Measurements from ENCODE around the gene BCAS4. TPM values are rescaled to one million over a fixed set of nuclear protein-coding genes. Genes with fewer than 3 reads are reported as not detected.
"Not testable (repeated sequence)": the region's sequence is repeated elsewhere in the genome, so short reads cannot be mapped to it uniquely, and the experiment has no call there.

Gene BCAS4
- total RNA-seq, 1 donor from 2014 or later = 1.6 TPM

DNA sequence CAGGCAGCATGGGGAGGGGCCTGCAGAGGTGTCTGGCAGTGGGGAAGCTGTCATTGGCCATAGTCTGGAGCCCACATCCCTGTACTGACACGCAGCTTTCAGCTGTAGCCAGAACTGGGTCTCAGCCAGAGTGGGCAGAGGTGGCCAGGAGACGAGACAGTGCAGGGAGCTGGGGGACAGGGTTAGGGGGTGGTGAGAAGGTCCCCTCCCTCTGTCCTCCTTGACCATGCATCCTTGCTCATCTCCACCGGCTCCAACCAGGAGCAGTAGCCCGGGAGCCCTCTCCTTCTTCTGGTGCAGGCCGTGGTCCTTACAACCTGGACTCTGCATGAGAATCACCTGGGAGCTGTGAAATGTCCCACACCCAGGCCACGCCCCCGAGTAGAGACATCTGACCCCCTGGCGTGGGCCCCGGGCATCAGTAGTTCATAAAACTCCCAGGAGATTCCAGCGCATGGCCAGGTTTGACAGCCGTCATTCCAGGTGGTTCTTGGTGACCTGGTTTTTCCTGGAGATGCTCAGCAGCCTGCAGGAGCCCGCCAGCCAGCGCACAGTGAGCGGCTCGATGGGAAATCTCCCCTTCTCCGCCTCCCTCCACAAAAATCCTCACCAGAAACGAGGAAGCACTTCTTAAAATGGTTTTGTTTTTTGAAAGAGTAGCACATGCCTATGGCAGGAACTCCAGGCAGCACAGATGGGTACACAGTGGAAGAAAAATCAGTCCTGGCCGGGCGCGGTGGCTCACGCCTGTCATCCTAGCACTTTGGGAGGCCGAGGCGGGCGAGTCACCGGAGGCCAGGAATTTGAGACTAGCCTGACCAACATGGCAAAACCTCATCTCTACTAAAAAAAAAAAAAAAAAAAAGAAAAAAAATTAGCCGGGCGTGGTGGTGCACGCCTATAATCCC, 80.2 kb downstream of the BCAS4 start:
- DNase-seq (ENCODE audit: low read depth, low spot score) = no peak

GRCh38 chr20:50876063-50876685, 81.3 kb downstream of the BCAS4 start:
- DNase-seq (ENCODE audit: low read depth, low spot score) = no peak

DNA sequence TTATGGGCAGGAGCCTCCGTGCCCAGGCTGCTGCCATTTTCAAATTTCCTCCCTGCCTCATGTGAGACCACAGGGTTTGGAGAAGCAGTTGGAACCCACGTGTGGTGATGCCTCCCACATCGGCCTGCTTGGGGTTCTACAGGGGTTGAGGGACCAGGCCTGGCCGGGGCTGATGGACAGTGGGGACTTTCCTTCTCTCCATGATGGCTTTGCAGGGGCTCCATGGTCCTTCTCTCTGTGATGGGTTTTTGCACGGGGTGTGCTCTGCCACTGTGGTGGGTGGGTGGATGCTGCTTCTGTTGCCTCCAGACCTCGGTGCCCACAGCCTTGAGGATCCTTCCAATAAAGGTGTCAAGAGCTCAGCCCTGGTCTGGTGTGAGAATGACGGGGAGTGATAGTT, 82.0 kb downstream of the BCAS4 start:
- DNase-seq (ENCODE audit: low read depth, low spot score) = no peak

GRCh38 chr20:50877232-50877743, 82.4 kb downstream of the BCAS4 start:
- no peak for DNase-seq (ENCODE audit: low read depth, low spot score)

DNA sequence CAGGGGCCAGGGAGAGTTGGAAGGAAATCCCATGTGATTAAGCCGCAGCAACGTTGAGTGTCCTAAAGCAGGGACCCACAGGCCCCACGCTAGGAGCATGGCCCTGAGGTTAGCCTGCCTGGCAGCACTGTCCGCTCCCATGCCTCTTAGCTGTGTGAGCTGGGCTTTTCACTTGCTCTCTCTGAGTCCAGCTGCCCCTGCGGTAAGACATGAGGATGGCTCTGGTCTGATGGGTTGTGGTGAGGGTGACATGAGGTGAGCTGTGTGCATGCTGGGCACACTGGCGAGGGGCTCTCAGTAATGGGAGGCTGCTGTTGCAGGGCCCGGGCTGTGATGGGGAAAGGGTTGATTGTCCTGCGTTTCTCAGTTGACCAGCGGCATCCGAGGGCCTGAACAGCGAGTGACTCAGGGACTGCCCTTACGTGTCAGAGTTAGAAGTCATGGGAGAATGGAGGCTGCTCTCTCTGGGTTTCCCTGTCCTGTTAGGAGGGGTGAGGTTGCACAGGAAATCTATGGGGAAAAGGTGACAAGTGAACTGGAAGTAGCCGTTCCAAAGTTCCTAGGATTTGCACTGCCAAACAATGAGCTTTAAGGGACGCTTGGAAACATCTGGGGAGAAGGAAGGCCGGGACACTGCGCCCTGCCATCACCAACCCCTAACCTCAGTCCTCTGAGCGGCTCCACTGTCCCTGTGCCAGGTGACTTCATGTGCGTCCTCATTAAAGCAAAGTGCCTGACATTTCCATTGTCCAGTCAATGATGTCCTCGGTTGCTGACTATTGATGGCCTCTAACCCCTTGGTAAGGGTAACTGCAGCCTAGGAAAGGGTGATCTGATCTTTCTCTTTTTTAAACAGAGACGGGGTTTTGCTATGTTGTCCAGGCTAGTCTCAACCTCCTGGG, 85.0 kb downstream of the BCAS4 start:
- no peak for DNase-seq (ENCODE audit: low read depth, low spot score)

DNA sequence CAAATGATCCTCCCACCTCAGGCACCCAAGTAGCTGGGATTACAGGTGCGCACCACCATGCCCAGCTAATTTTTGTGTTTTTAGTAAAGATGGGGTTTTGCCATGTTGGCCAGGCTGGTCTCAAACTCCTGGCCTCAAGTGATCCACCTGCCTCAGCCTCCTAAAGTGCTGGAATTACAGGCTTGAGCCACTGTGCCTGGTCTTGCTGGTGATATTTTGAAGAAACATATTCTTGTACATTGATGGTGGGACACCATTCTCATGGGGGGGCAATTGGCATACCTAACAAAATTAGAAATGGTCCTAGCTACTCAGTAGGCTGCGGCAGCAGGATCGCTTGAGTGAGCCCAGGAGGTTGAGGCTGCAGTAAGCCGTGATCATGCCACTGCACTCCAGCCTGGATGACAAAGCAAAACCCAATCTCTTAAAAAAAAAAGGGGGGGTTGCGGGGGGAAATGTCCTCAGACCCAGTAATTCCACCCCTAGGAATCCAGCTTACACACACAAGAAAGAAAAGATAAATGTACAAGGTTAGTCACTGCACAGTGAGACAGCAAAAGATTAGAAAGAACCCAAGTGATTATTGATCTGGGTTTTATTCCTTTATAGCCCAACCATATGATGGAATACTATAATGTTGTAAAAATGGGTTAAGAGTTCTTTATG, 87.0 kb downstream of the BCAS4 start:
- not testable (repeated sequence) for DNase-seq (ENCODE audit: low read depth, low spot score)

GRCh38 chr20:50883856-50884255, 89.0 kb downstream of the BCAS4 start:
- no peak for DNase-seq (ENCODE audit: low read depth, low spot score)

DNA sequence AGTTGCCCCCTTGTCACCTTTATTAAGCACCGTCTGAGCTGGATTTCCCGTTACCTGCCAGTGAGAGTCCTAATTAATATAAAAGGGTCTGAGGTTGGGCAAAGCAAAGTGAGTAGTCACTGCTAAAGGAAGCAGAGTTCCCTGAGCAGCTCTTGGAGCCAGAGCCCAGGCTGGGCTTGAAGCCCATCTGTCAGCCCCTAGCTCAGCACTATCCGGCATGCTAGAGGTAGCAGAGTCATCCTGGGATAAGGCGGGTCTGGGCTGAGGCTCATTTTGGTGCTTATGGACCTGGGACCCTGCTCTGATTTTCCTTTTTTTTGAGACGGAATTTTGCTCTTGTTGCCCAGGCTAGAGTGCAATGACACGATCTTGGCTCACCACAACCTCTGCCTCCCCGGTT, 90.2 kb downstream of the BCAS4 start:
- no peak for DNase-seq (ENCODE audit: low read depth, low spot score)

- no peak for DNase-seq (ENCODE audit: low read depth, low spot score)
Measured at GRCh38 chr20:50885781-50886180, 90.9 kb downstream of the BCAS4 start.

GRCh38 chr20:50886184-50886790, 91.4 kb downstream of the BCAS4 start:
- DNase-seq (ENCODE audit: low read depth, low spot score) = no peak

DNA sequence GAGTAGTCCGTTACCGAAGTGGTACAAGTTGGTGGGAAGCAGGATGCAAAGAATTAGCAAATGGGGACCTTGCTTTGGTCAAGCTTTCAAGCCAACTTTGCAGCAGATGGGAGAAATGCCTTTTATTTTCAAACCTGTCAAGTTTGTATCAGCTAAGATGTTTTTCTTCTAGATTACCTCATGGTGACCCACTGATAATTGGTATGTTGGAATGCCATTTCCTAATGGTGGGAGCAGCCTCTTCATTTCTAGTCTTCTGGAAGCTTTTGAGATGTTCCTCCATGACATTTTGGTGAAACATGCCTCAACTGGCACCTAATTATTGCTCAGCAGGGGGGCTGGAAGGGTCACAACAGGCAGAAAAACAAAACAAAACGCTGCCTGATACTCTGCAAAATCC, 92.7 kb downstream of the BCAS4 start:
- no peak for DNase-seq (ENCODE audit: low read depth, low spot score)

- DNase-seq (ENCODE audit: low read depth, low spot score) = no peak
Measured at GRCh38 chr20:50891138-50891537, 96.3 kb downstream of the BCAS4 start.

DNA sequence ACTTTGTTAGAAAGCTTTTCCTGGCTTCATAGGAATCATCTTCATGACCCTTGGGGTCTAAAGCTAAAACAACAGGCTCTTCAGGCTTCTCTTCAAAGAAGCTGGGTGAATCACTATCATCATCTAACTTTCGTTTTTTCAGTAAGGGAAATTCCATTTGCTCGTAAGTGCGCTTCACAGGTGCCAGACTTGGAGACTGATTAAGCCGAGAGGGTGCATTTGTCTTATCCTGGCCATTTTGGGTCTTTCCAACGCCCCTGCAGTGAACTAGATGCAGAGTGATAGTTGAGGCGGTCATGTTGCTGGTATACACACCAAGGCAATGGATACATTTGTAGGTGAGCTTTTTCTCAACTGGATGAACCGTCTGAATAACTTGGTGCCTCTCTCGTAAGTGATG, 97.5 kb downstream of the BCAS4 start:
- DNase-seq (ENCODE audit: low read depth, low spot score) = no peak

DNA sequence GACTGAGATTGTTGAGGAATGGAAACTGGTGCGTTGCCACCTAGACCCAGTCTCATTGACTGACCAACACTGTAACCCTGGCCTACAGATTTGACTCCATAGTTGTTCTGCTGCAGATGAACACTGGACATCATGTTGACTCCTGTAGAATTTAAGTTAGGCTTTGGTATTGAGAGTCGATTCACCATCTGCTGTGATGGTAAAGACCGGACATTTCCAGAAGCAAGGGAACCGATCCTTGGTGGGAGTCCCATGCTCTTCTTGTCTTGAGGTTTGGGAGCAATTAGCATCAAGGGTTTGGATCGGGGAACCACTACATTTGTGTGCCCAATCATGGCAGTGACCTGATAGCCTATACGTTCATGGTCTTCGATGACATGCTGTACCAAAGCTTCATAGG, 98.8 kb downstream of the BCAS4 start:
- no peak for DNase-seq (ENCODE audit: low read depth, low spot score)

DNA sequence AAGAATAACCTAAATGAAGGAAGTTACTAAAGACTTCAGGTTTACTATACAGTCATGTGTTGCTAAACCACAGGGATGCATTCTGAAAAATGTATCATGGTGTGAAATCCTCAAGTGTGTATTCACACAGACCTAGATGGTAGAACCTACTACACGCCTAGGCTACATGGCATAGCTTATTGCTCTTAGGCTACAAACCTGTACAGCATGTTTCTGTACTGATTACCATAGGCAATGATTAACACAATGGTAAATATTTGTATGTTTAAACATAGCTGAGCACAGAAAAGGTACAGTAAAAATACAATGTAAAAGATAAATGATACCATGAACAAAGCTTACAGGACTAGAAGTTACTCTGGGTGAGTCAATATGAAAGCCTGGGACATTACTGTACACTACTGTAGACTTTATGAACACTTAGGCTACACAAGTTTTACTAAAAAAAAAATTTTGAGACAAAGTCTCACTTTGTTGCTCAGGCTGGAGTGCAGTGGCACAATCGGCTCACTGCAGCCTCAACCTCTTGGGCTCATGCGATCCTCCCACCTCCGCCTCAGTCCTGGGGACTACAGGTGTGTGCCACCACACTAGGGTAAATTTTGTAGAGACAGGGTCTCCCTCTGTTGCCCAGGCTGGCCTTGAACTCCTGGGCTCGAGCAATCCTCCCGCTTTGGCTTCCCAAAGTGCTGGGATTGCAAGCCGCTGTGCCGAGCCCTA, 100.4 kb downstream of the BCAS4 start:
- no peak for DNase-seq (ENCODE audit: low read depth, low spot score)

DNA sequence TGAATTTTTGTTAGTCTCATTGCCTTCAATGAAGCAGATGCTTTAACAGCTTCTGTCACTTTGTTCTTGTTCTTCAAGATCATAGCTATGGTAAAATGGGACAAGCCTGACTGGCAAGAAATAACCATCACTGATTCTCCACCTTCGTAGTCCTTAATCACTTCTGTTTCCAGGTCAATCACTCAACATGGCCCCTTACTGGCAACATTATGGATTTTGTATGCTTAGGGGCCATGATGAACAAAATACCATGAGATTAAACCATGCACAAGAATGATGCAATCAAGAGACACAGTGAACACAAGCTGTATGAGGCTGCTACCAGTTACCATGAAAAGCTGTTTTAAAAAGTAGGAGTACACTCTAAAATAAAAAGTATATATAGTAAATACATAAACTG, 103.6 kb downstream of the BCAS4 start:
- DNase-seq (ENCODE audit: low read depth, low spot score) = no peak

DNA sequence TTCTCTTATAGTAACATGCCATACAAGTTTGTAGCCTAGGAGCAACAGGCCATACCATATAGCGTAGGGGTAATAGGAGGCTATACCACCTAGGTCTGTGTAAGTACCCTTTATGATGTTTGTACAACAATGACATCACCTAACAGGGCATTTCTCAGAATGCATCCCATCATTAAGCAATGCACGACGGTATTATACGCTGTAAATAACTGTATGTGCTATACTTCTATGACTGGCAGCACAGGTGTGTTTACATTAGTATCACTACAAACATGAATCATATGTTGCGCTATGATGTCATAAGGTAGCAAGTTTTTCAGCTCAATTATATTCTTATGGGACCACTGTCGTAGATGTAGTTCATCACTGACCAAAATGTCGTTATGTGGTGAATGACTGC, 105.4 kb downstream of the BCAS4 start:
- no peak for DNase-seq (ENCODE audit: low read depth, low spot score)

DNA sequence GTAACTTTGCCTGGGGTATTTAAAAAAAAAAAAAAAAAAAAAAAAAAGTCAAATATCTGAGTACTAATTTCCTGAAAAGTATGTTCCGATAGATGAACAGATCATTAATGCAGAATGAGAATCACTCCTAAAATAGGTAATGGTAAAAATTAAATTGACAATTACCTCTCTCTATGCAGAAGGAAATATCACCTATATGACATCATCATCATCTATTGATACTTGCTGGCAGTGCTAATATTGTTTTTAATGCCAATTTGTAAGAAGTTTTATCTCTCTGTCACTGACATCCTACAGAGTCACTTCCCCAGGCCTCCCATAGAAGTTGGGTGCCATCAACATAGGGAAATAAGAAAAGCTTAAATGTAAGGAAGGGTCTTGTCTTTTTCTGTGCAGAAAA, 106.4 kb downstream of the BCAS4 start:
- DNase-seq (ENCODE audit: low read depth, low spot score) = no peak

- no peak for DNase-seq (ENCODE audit: low read depth, low spot score)
Measured at GRCh38 chr20:50903353-50904051, 108.6 kb downstream of the BCAS4 start.

Data from pulmonary artery endothelial cell (primary cell).